Kasumi-1 (cell line): ENCODE data around the gene ADARB1.

ENCODE experiments used
- DNase-seq, 2 experiments: peaks; one replicate each; lab custom pipeline; 2025; lab: John Stamatoyannopoulos, UW

Gene ADARB1

GRCh38 chr21:45095505-45095904 lies 21.1 kb downstream of the ADARB1 start:
- no peak for DNase-seq

GRCh38 chr21:45096217-45096616 lies 21.8 kb downstream of the ADARB1 start:
- no peak for DNase-seq

- DNase-seq, result no peak
Measured at GRCh38 chr21:45097827-45098387, 23.5 kb downstream of the ADARB1 start.

- peak; percentile 30 to 71 for DNase-seq
Measured at GRCh38 chr21:45098867-45099266, 24.5 kb downstream of the ADARB1 start.

GRCh38 chr21:45099571-45099970 lies 25.2 kb downstream of the ADARB1 start:
- no peak for DNase-seq

GRCh38 chr21:45100866-45101265 lies 26.5 kb downstream of the ADARB1 start:
- no peak for DNase-seq

- peak; percentile 14 for DNase-seq
Measured at GRCh38 chr21:45102391-45102932, 28.1 kb downstream of the ADARB1 start.

- peak; percentile 58 to 68 for DNase-seq
Measured at GRCh38 chr21:45103971-45104520, 29.7 kb downstream of the ADARB1 start.

GRCh38 chr21:45104560-45104959 lies 30.2 kb downstream of the ADARB1 start:
- no peak for DNase-seq

- DNase-seq, result no peak
Measured at GRCh38 chr21:45105906-45106485, 31.6 kb downstream of the ADARB1 start.

- no peak for DNase-seq
Measured at GRCh38 chr21:45108034-45108790, 33.8 kb downstream of the ADARB1 start.

- no peak for DNase-seq
Measured at GRCh38 chr21:45108808-45109781, 34.7 kb downstream of the ADARB1 start.

GRCh38 chr21:45109831-45110492 lies 35.6 kb downstream of the ADARB1 start:
- DNase-seq, result peak; percentile 84 to 89

- DNase-seq, result peak; percentile 7 to 23
Measured at GRCh38 chr21:45110873-45111624, 36.7 kb downstream of the ADARB1 start.

- no peak for DNase-seq
Measured at GRCh38 chr21:45111703-45112102, 37.3 kb downstream of the ADARB1 start.

- no peak for DNase-seq
Measured at GRCh38 chr21:45112371-45112770, 38.0 kb downstream of the ADARB1 start.

- DNase-seq, result no peak
Measured at GRCh38 chr21:45113543-45113942, 39.2 kb downstream of the ADARB1 start.

- DNase-seq, result peak; percentile 19 to 22
Measured at GRCh38 chr21:45114072-45114471, 39.7 kb downstream of the ADARB1 start.

GRCh38 chr21:45114475-45114874 lies 40.1 kb downstream of the ADARB1 start:
- DNase-seq, result no peak

GRCh38 chr21:45115141-45115540 lies 40.8 kb downstream of the ADARB1 start:
- DNase-seq, result no peak
